Right kidney (tissue), 1 donor: ENCODE results near the gene RNF223.
A peak's percentile ranks its signal among the peaks of the same experiment; 100 is the strongest.
"Not testable (repeated sequence)": the region's sequence is repeated elsewhere in the genome, so short reads cannot be mapped to it uniquely, and the experiment has no call there.

Experiments
- DNase-seq: peaks from one replicate; pipeline ENCODE4 v3.0.0-alpha.2; 2016

Gene RNF223

GRCh38 chr1:1044455-1045078 lies 29.5 kb downstream of the RNF223 start:
- no peak for DNase-seq

- DNase-seq = no peak
Observed at GRCh38 chr1:1043921-1044320, 30.2 kb downstream of the RNF223 start.

GRCh38 chr1:1043411-1043810 lies 30.7 kb downstream of the RNF223 start:
- DNase-seq = no peak

GRCh38 chr1:1042835-1043234 lies 31.3 kb downstream of the RNF223 start:
- no peak for DNase-seq

- DNase-seq = no peak
Observed at GRCh38 chr1:1041873-1042272, 32.2 kb downstream of the RNF223 start.

- no peak for DNase-seq
Observed at GRCh38 chr1:1041092-1041523, 33.0 kb downstream of the RNF223 start.

- DNase-seq = peak; percentile 63
Observed at GRCh38 chr1:1040004-1040991, 33.8 kb downstream of the RNF223 start.

GRCh38 chr1:1039145-1039910 lies 34.8 kb downstream of the RNF223 start:
- no peak for DNase-seq

- no peak for DNase-seq
Observed at GRCh38 chr1:1038694-1039093, 35.4 kb downstream of the RNF223 start.

- no peak for DNase-seq
Observed at GRCh38 chr1:1037366-1038327, 36.5 kb downstream of the RNF223 start.

GRCh38 chr1:1035291-1035943 lies 38.7 kb downstream of the RNF223 start:
- DNase-seq = no peak

GRCh38 chr1:1034439-1034781 lies 39.7 kb downstream of the RNF223 start:
- peak; percentile 65 for DNase-seq

GRCh38 chr1:1033731-1034438 lies 40.2 kb downstream of the RNF223 start:
- DNase-seq = peak; percentile 71

- peak; percentile 83 for DNase-seq
Observed at GRCh38 chr1:1033009-1033587, 41.0 kb downstream of the RNF223 start.

- no peak for DNase-seq
Observed at GRCh38 chr1:1032424-1032823, 41.7 kb downstream of the RNF223 start.

GRCh38 chr1:1031659-1032235 lies 42.4 kb downstream of the RNF223 start:
- no peak for DNase-seq

- not testable (repeated sequence) for DNase-seq
Observed at GRCh38 chr1:1030867-1031658, 43.0 kb downstream of the RNF223 start.

- DNase-seq = no peak
Observed at GRCh38 chr1:1027791-1028190, 46.3 kb downstream of the RNF223 start.
